Measurements from ENCODE around the gene RRP1.

- TF ChIP-seq CTCF (conservative IDR thresholded peaks at IDR 0.05; ENCODE audit: low read length) (no peak), EZH2phosphoT487 (IDR thresholded peaks at IDR 0.05; ENCODE audit: borderline replicate concordance, low read depth, low read length) (no peak)
Measured at GRCh38 chr21:43752758-43753438, 36.5 kb upstream of the RRP1 start.

All from OCI-LY7 (cell line).